ENCODE data around the gene MYLIP. TPM values are rescaled to one million over a fixed set of nuclear protein-coding genes. Genes with fewer than 3 reads are reported as not detected.

MYLIP gene
- total RNA-seq, 1 donor from 2014 or later: 81.1 TPM

- Mint-ChIP-seq H3K27ac (no peak overlapping the region), H3K4me1 (ENCODE audit: low read depth) (peaks cover 23% of the 10 kb centered on the region)
Observed at GRCh38 chr6:16139556-16139955, 10.7 kb downstream of the MYLIP start.

GRCh38 chr6:16140607-16141006, 11.7 kb downstream of the MYLIP start:
- Mint-ChIP-seq H3K36me3 (ENCODE audit: insufficient read depth) (peaks cover 47% of the 10 kb centered on the region), H3K27ac (peak overlapping the region; percentile 11), H3K4me1 (ENCODE audit: low read depth) (peaks cover 15% of the 10 kb centered on the region), H3K27me3 (no peaks in the 10 kb centered on the region), H3K9me3 (ENCODE audit: low read depth) (no peaks in the 10 kb centered on the region), H3K4me3 (ENCODE audit: low read depth) (no peak overlapping the region)
- DNase-seq (ENCODE audit: low spot score, unreplicated experiment): no peak
- no peak for TF ChIP-seq CTCF (IDR thresholded peaks at IDR 0.05; ENCODE audit: unreplicated experiment)

More at GRCh38 chr6:16139556-16139955, 10.7 kb downstream of the MYLIP start:
- no peak for TF ChIP-seq CTCF (IDR thresholded peaks at IDR 0.05; ENCODE audit: unreplicated experiment)
- Mint-ChIP-seq H3K9me3 (ENCODE audit: low read depth) (no peaks in the 10 kb centered on the region), H3K36me3 (ENCODE audit: insufficient read depth) (peaks cover 44% of the 10 kb centered on the region), H3K4me3 (ENCODE audit: low read depth) (no peak overlapping the region), H3K27me3 (no peaks in the 10 kb centered on the region)
- DNase-seq (ENCODE audit: low spot score, unreplicated experiment): no peak

- H3K27ac Mint-ChIP-seq: no peak overlapping the region
- no peak for DNase-seq (ENCODE audit: low spot score, unreplicated experiment)
- H3K36me3 Mint-ChIP-seq (ENCODE audit: insufficient read depth): peaks cover 50% of the 10 kb centered on the region
- H3K4me3 Mint-ChIP-seq (ENCODE audit: low read depth): no peak overlapping the region
- no peaks in the 10 kb centered on the region for H3K9me3 Mint-ChIP-seq (ENCODE audit: low read depth)
- TF ChIP-seq CTCF (IDR thresholded peaks at IDR 0.05; ENCODE audit: unreplicated experiment): no peak
- no peaks in the 10 kb centered on the region for H3K27me3 Mint-ChIP-seq
- H3K4me1 Mint-ChIP-seq (ENCODE audit: low read depth): peaks cover 18% of the 10 kb centered on the region
Observed at GRCh38 chr6:16141514-16141913, 12.6 kb downstream of the MYLIP start.

- DNase-seq (ENCODE audit: low spot score, unreplicated experiment): no peak
- H3K36me3 Mint-ChIP-seq (ENCODE audit: insufficient read depth): peaks cover 64% of the 10 kb centered on the region
- no peaks in the 10 kb centered on the region for H3K27me3 Mint-ChIP-seq
- no peak overlapping the region for H3K4me3 Mint-ChIP-seq (ENCODE audit: low read depth)
- no peak for TF ChIP-seq CTCF (IDR thresholded peaks at IDR 0.05; ENCODE audit: unreplicated experiment)
- no peak overlapping the region for H3K27ac Mint-ChIP-seq
- H3K4me1 Mint-ChIP-seq (ENCODE audit: low read depth): peaks cover 17% of the 10 kb centered on the region
- H3K9me3 Mint-ChIP-seq (ENCODE audit: low read depth): no peaks in the 10 kb centered on the region
Observed at GRCh38 chr6:16145038-16145437, 16.2 kb downstream of the MYLIP start.

- no peaks in the 10 kb centered on the region for H3K27me3 Mint-ChIP-seq
- DNase-seq (ENCODE audit: low spot score, unreplicated experiment): no peak
- H3K9me3 Mint-ChIP-seq (ENCODE audit: low read depth): no peaks in the 10 kb centered on the region
- H3K36me3 Mint-ChIP-seq (ENCODE audit: insufficient read depth): peaks cover 68% of the 10 kb centered on the region
- no peak overlapping the region for H3K27ac Mint-ChIP-seq
- H3K4me3 Mint-ChIP-seq (ENCODE audit: low read depth): no peak overlapping the region
- no peak for TF ChIP-seq CTCF (IDR thresholded peaks at IDR 0.05; ENCODE audit: unreplicated experiment)
- H3K4me1 Mint-ChIP-seq (ENCODE audit: low read depth): peaks cover 17% of the 10 kb centered on the region
Observed at GRCh38 chr6:16146028-16146427, 17.1 kb downstream of the MYLIP start.
